Right atrium auricular region (tissue), 2 donors: ENCODE results near the gene PTCD3. TPM values are rescaled to one million over a fixed set of nuclear protein-coding genes. Genes with fewer than 3 reads are reported as not detected.

Source experiments
- DNase-seq: peaks from one replicate; pipeline ENCODE4 v3.0.0-alpha.2; 2019; ENCODE audit warnings: low spot score
- H3K27ac ChIP-seq, 2 donors: fragments of 200-600 bp; sonication (generic); 1 replicate in 1 of 2; 2 replicates in 1 of 2; pipeline ENCODE4 v1.5.1; 2016 to 2019
- H3K27me3 ChIP-seq, 2 donors: fragments of 200-600 bp; sonication (generic); one replicate each; pipeline versions ENCODE4 v1.5.1 to v1.6.0; 2017 to 2019
- H3K36me3 ChIP-seq: fragments of 200-600 bp; sonication (generic); one replicate; pipeline ENCODE4 v1.5.1; 2016
- H3K4me1 ChIP-seq, 2 donors: fragments of 200-600 bp; sonication (generic); one replicate each; pipeline versions ENCODE4 v1.5.1 to v1.6.0; 2017 to 2019
- H3K4me3 ChIP-seq, 2 donors: fragments of 200-600 bp; sonication (generic); 1 replicate in 1 of 2; 2 replicates in 1 of 2; pipeline ENCODE4 v1.5.1; 2017 to 2019; ENCODE audit warnings: mild to moderate bottlenecking in 1 of 2, moderate library complexity in 1 of 2
- H3K9me3 ChIP-seq, 2 donors: fragments of 200-600 bp; sonication (generic); one replicate each; pipeline ENCODE4 v1.5.1; 2019
- CTCF ChIP-seq, 2 donors: fragments of 200-600 bp; sonication (generic); IDR thresholded peaks; one replicate each; pipeline ENCODE4 v1.5.1; 2019; ENCODE audit warnings: antibody characterized with exemption in 2 of 2
- total RNA-seq, 2 donors: library from RNA; depleted of rRNA; stranded (reverse); fragments of >200 nt; gene quantifications; one replicate each; pipeline ENCODE4 v1.1.0, GENCODE V29; 2016

Gene PTCD3
- total RNA-seq, 2 donors from 2014 or later = 39.5 to 153 TPM

- H3K4me3 ChIP-seq = no peak overlapping the region
- TF ChIP-seq CTCF (IDR thresholded peaks at IDR 0.05) = no peak
Measured at GRCh38 chr2:86140969-86141392, 34.9 kb downstream of the PTCD3 start.

GRCh38 chr2:86142436-86143257 is 36.6 kb downstream of the PTCD3 start:
- Histone ChIP-seq H3K9me3 (no peaks in the 10 kb centered on the region), H3K4me1 (no peaks in the 10 kb centered on the region), H3K36me3 (peaks cover 85% of the 10 kb centered on the region), H3K4me3 (no peak overlapping the region), H3K27me3 (no peaks in the 10 kb centered on the region), H3K27ac (no peak overlapping the region)
- DNase-seq = no peak
- TF ChIP-seq CTCF (IDR thresholded peaks at IDR 0.05) = no peak

More at GRCh38 chr2:86140969-86141392, 34.9 kb downstream of the PTCD3 start:
- Histone ChIP-seq H3K27me3 (no peaks in the 10 kb centered on the region), H3K4me1 (no peaks in the 10 kb centered on the region), H3K9me3 (no peaks in the 10 kb centered on the region), H3K36me3 (peaks cover 85% of the 10 kb centered on the region), H3K27ac (no peak overlapping the region)
- no peak for DNase-seq

- no peak for TF ChIP-seq CTCF (IDR thresholded peaks at IDR 0.05)
- Histone ChIP-seq H3K27me3 (no peaks in the 10 kb centered on the region), H3K36me3 (peaks cover 85% of the 10 kb centered on the region), H3K4me1 (no peaks in the 10 kb centered on the region), H3K9me3 (no peaks in the 10 kb centered on the region), H3K27ac (no peak overlapping the region), H3K4me3 (no peak overlapping the region)
- DNase-seq = no peak
Measured at GRCh38 chr2:86143307-86143706, 37.3 kb downstream of the PTCD3 start.

GRCh38 chr2:86143926-86144685 is 38.1 kb downstream of the PTCD3 start:
- Histone ChIP-seq H3K27ac (no peak overlapping the region), H3K4me1 (no peaks in the 10 kb centered on the region), H3K9me3 (no peaks in the 10 kb centered on the region), H3K36me3 (peaks cover 88% of the 10 kb centered on the region), H3K4me3 (no peak overlapping the region), H3K27me3 (no peaks in the 10 kb centered on the region)
- no peak for DNase-seq
- TF ChIP-seq CTCF (IDR thresholded peaks at IDR 0.05) = no peak

- Histone ChIP-seq H3K27ac (no peak overlapping the region), H3K36me3 (peaks cover 89% of the 10 kb centered on the region), H3K4me3 (no peak overlapping the region), H3K4me1 (no peaks in the 10 kb centered on the region), H3K27me3 (no peaks in the 10 kb centered on the region), H3K9me3 (no peaks in the 10 kb centered on the region)
- no peak for TF ChIP-seq CTCF (IDR thresholded peaks at IDR 0.05)
- no peak for DNase-seq
Measured at GRCh38 chr2:86147793-86148192, 41.8 kb downstream of the PTCD3 start.
